Left lung (tissue), 10 donors: ENCODE results near the gene NEBL. TPM values are rescaled to one million over a fixed set of nuclear protein-coding genes. Genes with fewer than 3 reads are reported as not detected.
A peak's percentile ranks its signal among the peaks of the same experiment; 100 is the strongest.

Experiments
- ATAC-seq: fragments of 200-7000 bp; cut with Tn5 transposase; one replicate; pipeline ENCODE4 v1.9.1; 2020; ENCODE audit warnings: moderate library complexity
- DNase-seq, 4 donors: peaks; one replicate each; pipeline ENCODE4 v3.0.0-alpha.2; 2013 to 2020
- H3K27ac ChIP-seq, 2 donors: fragments of 200-600 bp; sonication (generic) in 1 of 2; one replicate each; pipeline versions ENCODE4 v1.5.0 to v1.8.0; 2020 to 2021
- H3K27me3 ChIP-seq, 2 donors: fragments of 200-600 bp; sonication (generic) in 1 of 2; one replicate each; pipeline versions ENCODE4 v1.5.0 to v1.8.0; 2020 to 2021
- H3K36me3 ChIP-seq, 2 donors: fragments of 200-600 bp; sonication (generic) in 1 of 2; one replicate each; pipeline versions ENCODE4 v1.5.0 to v1.8.0; 2020 to 2021
- H3K4me1 ChIP-seq, 2 donors: fragments of 200-600 bp; one replicate each; pipeline ENCODE4 v1.8.0; 2021
- H3K4me3 ChIP-seq, 2 donors: fragments of 200-600 bp; sonication (generic) in 1 of 2; one replicate each; pipeline versions ENCODE4 v1.5.0 to v1.8.0; 2020 to 2021; ENCODE audit warnings: mild to moderate bottlenecking in 1 of 2
- H3K9me3 ChIP-seq, 2 donors: fragments of 200-600 bp; sonication (generic) in 1 of 2; one replicate each; pipeline versions ENCODE4 v1.5.0 to v1.8.0; 2020 to 2021
- intact Hi-C, 2 donors: fragments of 100-400 bp; cut with DNase I; formaldehyde crosslinking; loops; one replicate each; pipeline versions ENCODE4 v1.11.2 to v1.14.2; 2022
- polyA plus RNA-seq, 6 donors: library from polyadenylated mRNA; unstranded; fragments of 120-200 nt; gene quantifications; one replicate each; pipeline ENCODE4 v1.2.1, GENCODE V29; 2013; ENCODE audit not compliant: insufficient read length in 6 of 6
- total RNA-seq, 2 donors: library from RNA; stranded (reverse); fragmentation: NEBNext Ultra II Directional; extraction: Animal tissue kit (Norgen Biotek cat#: 25700); gene quantifications; one replicate each; pipeline ENCODE4 v1.2.1, GENCODE V29; 2021
- TF ChIP-seq, protein P1 (sequence below), 2 donors: fragments of 200-600 bp; sonication (generic) in 1 of 2; IDR thresholded peaks; one replicate each; pipeline versions ENCODE4 v1.5.0 to v1.8.0; 2021; ENCODE audit warnings: antibody characterized with exemption in 2 of 2
- donor health status: DM: no; HTN: yes; CAD: no.
- donor health status: DM: no; HTN: no; CAD: no.

Gene NEBL
- total and polyA plus RNA-seq, 8 donors = 14.0 to 65.9 (median 20.2) TPM

DNA sequence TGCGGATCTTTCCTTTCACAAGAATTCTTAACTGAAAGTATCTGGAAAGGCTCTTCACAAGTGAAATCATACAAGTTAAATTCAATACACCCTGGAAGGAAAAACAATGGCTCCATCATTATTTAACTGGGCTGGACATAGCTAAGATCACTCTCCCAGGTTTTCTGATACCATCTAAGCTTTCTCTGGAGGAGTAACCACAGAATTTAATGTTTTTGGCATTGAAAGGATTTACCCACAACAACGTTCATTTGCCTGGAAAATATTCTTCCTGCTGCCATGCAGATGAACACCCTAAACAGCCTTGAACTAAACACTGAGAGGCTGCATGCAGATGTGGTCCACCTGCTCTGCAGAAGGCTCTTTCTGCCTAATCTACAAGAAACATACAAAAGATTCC lies 4.3 kb downstream of the NEBL start:
- TF ChIP-seq, protein P1, sequence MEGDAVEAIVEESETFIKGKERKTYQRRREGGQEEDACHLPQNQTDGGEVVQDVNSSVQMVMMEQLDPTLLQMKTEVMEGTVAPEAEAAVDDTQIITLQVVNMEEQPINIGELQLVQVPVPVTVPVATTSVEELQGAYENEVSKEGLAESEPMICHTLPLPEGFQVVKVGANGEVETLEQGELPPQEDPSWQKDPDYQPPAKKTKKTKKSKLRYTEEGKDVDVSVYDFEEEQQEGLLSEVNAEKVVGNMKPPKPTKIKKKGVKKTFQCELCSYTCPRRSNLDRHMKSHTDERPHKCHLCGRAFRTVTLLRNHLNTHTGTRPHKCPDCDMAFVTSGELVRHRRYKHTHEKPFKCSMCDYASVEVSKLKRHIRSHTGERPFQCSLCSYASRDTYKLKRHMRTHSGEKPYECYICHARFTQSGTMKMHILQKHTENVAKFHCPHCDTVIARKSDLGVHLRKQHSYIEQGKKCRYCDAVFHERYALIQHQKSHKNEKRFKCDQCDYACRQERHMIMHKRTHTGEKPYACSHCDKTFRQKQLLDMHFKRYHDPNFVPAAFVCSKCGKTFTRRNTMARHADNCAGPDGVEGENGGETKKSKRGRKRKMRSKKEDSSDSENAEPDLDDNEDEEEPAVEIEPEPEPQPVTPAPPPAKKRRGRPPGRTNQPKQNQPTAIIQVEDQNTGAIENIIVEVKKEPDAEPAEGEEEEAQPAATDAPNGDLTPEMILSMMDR (IDR thresholded peaks at IDR 0.05) = no peak
- DNase-seq = no peak
- intact Hi-C loops = no loop called here
- Histone ChIP-seq H3K36me3 (no peaks in the 10 kb centered on the region), H3K4me1 (no peaks in the 10 kb centered on the region), H3K27me3 (no peaks in the 10 kb centered on the region), H3K4me3 (no peak overlapping the region), H3K9me3 (no peaks in the 10 kb centered on the region), H3K27ac (no peak overlapping the region)
- ATAC-seq = no peak

DNA sequence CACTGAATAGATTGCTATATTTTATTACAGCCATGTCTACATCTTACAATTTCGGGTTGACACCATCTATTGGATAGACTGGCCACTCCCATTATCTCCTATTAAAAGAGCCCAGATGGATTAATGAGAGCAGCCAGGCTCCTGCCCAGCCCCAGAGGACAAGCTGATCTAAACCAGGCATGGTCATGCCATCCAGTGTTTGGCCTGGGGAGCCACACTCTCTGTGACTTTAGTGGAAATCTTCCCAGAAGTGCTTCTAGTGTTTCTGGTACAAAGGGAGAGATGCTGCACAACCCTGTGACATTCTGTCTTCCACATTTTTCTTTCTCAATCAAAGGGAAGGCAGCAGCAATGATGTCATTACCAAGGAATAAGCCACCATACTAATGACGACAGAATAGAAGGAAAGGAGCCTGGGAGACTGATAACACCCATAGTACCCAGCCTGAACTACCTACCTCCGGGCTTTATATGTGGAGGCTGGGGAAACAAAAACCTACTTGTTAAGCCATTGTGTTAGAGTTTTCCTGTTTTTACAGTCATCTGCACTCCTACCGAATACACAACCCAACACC lies 5.0 kb downstream of the NEBL start:
- Histone ChIP-seq H3K36me3 (no peaks in the 10 kb centered on the region), H3K27ac (no peak overlapping the region), H3K4me3 (no peak overlapping the region), H3K27me3 (no peaks in the 10 kb centered on the region), H3K4me1 (no peaks in the 10 kb centered on the region), H3K9me3 (no peaks in the 10 kb centered on the region)
- intact Hi-C loops = no loop called here
- ATAC-seq = no peak
- no peak for DNase-seq
- TF ChIP-seq, protein P1 (IDR thresholded peaks at IDR 0.05) = no peak

DNA sequence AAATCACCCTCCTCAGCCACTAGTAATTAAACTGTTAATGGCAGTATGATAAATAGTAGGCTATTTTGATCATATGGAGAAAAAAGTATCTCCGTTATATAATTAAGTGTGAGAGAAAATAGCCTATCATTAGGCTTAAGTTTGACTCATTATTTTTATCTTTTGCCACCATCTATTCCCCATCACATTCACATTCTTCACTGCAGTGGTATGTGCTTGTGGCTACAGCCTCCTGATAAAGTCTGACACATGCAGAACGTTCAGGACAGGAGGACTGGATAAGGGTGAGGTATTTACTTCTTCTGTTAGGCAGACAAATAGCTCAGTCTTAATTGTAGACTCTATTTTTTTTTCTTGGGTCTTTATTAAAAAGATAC lies 5.8 kb downstream of the NEBL start:
- Histone ChIP-seq H3K9me3 (no peaks in the 10 kb centered on the region), H3K4me1 (no peaks in the 10 kb centered on the region), H3K36me3 (no peaks in the 10 kb centered on the region), H3K27ac (no peak overlapping the region), H3K4me3 (no peak overlapping the region), H3K27me3 (no peaks in the 10 kb centered on the region)
- intact Hi-C loops = no loop called here
- ATAC-seq (peak; percentile 61), DNase-seq (peak in 1 of 4 donors; percentile 30)
- TF ChIP-seq, protein P1 (IDR thresholded peaks at IDR 0.05) = no peak

DNA sequence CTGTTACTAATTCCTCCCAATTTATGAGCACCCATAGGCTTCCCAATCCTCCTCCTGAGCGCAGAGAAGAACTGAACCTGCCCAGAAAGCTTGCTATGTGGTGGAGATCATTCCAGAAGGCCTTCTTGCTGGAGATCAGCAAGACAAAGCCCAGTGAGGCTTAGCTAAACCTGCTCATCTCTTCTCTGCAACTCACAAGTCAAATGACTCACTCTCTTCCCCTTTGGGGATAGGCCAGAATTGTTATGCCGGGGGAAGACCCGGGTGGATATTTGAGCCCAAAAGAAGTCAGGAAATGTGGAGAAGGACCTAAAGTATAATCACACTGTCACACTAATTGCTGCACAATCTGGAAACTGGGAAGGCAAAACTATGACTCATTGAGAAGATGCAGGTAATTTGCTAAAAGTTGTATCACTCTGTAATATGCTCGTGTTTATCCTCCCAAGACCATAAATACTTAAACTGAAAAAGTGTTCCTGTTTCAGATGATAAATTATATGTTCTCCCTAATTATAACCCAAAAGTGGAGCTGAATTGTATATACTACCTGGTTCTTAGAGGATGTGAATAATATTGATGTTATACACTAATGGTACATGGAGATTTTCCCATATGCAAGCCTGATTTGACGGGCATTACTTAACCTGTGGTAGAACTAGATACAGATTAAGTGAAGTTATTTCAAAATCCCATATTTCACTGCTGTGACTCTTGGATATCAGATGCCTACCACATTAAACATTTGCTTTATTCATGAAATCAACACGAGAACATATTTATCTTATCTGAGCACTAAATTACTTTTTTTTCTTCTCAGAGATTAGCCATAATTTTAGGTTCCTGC lies 6.4 kb downstream of the NEBL start:
- no peak for DNase-seq
- Histone ChIP-seq H3K4me1 (no peaks in the 10 kb centered on the region), H3K9me3 (no peaks in the 10 kb centered on the region), H3K27ac (no peak overlapping the region), H3K4me3 (no peak overlapping the region), H3K27me3 (no peaks in the 10 kb centered on the region), H3K36me3 (no peaks in the 10 kb centered on the region)
- peak; percentile 25 for ATAC-seq
- intact Hi-C loops = no loop called here
- TF ChIP-seq, protein P1 (IDR thresholded peaks at IDR 0.05) = no peak

DNA sequence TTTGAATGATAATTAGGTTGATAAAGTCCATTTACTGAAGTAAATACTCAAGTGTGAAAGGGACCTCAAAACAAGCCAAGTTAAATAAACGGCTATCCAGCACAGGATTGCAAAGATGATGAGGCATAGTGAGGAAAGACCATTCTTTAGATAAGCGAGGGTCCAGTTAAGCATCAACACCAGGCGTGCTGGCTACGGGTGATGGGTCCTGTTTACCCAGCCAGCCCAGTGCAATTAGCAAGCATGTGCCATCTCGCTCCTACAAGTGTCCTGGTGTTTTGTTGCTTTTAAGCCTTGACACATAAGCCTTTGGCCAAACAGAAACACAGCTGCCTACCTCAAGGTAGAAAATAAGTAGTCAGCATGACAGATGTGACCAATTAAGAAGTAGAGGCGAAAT lies 7.1 kb downstream of the NEBL start:
- Histone ChIP-seq H3K27me3 (no peaks in the 10 kb centered on the region), H3K36me3 (no peaks in the 10 kb centered on the region), H3K9me3 (no peaks in the 10 kb centered on the region), H3K4me3 (no peak overlapping the region), H3K4me1 (no peaks in the 10 kb centered on the region), H3K27ac (no peak overlapping the region)
- TF ChIP-seq, protein P1 (IDR thresholded peaks at IDR 0.05) = no peak
- ATAC-seq = no peak
- no peak for DNase-seq
- intact Hi-C loops = no loop called here
